ENCODE results near the gene TAB3. TPM values are rescaled to one million over a fixed set of nuclear protein-coding genes. Genes with fewer than 3 reads are reported as not detected.

The TAB3 gene
- total RNA-seq, 1 experiment from 2014 or later: 13.5 TPM

GRCh38 chrX:30938295-30938694 is 49.2 kb upstream of the TAB3 start:
- Histone ChIP-seq H3K56ac (ENCODE audit: insufficient read length, low read depth, low read length) (no peak overlapping the region), H3K23ac (ENCODE audit: insufficient read length, low read depth, low read length) (no peak overlapping the region), H2BK12ac (ENCODE audit: insufficient read length, low read depth, low read length) (no peak overlapping the region), H4K5ac (ENCODE audit: insufficient read length, low read depth, low read length) (no peak overlapping the region), H3K27me3 (ENCODE audit: insufficient read depth, low read length) (no peaks in the 10 kb centered on the region), H3K4ac (ENCODE audit: low read depth, low read length) (no peak overlapping the region), H3T11ph (ENCODE audit: low read length) (no peak overlapping the region), H2AFZ (ENCODE audit: low read length) (no peak overlapping the region), H4K8ac (replicated peaks; ENCODE audit: insufficient read length, low read depth, low read length) (no peak overlapping the region), H3K18ac (ENCODE audit: insufficient read length, low read depth, low read length) (no peak overlapping the region), H4K20me1 (ENCODE audit: control insufficient read depth, insufficient read depth, insufficient read length) (no peaks in the 10 kb centered on the region), H3K9me3 (ENCODE audit: control insufficient read depth, low read depth, low read length) (no peaks in the 10 kb centered on the region), H3K14ac (ENCODE audit: insufficient read depth, low read length) (no peak overlapping the region), H3K4me2 (ENCODE audit: insufficient read depth, insufficient read length, low read length) (no peak overlapping the region), H2BK5ac (ENCODE audit: insufficient read length, low read length) (no peak overlapping the region), H3K4me1 (ENCODE audit: insufficient read depth, low read length) (no peaks in the 10 kb centered on the region), H3K27ac (ENCODE audit: insufficient read length, low read depth, low read length) (no peak overlapping the region), H2BK20ac (ENCODE audit: low read depth, low read length, poor library complexity, severe bottlenecking) (no peak overlapping the region), H2BK15ac (ENCODE audit: low read depth, low read length) (no peak overlapping the region), H2BK120ac (ENCODE audit: low read depth, low read length, poor library complexity, severe bottlenecking) (no peak overlapping the region), H3K9ac (ENCODE audit: extremely low read depth, insufficient read length, low read length) (no peak overlapping the region), H3K79me1 (ENCODE audit: insufficient read depth, low read depth, low read length, poor library complexity, severe bottlenecking) (no peaks in the 10 kb centered on the region), H3K23me2 (ENCODE audit: insufficient read length, low read depth, low read length, poor library complexity, severe bottlenecking) (no peaks in the 10 kb centered on the region), H4K91ac (ENCODE audit: insufficient read length, low read depth, low read length) (no peak overlapping the region), H2AK5ac (ENCODE audit: insufficient read length, low read length) (no peak overlapping the region), H3K79me2 (ENCODE audit: insufficient read depth, low read length) (no peaks in the 10 kb centered on the region)
- Mint-ChIP-seq H3K9me3 (peaks cover 66 to 68% of the 10 kb centered on the region in 2 experiments), H3K4me1 (no peaks in the 10 kb centered on the region), H3K4me3 (no peak overlapping the region), H3K27me3 (ENCODE audit: low read depth) (no peaks in the 10 kb centered on the region), H3K36me3 (ENCODE audit: insufficient read depth in 1 of 3, low read depth in 3 of 3) (peaks cover 0 to 2% (median 0%) of the 10 kb centered on the region in 3 experiments; a peak in 3 of 7 replicates), H3K27ac (no peak overlapping the region)
- no CpG with 5 or more reads among the region's 5 CpGs for WGBS (ENCODE audit: extremely low coverage, insufficient read length, low lambda C conversion rate)
- DNase-seq: no peak
- TF ChIP-seq, protein P1, sequence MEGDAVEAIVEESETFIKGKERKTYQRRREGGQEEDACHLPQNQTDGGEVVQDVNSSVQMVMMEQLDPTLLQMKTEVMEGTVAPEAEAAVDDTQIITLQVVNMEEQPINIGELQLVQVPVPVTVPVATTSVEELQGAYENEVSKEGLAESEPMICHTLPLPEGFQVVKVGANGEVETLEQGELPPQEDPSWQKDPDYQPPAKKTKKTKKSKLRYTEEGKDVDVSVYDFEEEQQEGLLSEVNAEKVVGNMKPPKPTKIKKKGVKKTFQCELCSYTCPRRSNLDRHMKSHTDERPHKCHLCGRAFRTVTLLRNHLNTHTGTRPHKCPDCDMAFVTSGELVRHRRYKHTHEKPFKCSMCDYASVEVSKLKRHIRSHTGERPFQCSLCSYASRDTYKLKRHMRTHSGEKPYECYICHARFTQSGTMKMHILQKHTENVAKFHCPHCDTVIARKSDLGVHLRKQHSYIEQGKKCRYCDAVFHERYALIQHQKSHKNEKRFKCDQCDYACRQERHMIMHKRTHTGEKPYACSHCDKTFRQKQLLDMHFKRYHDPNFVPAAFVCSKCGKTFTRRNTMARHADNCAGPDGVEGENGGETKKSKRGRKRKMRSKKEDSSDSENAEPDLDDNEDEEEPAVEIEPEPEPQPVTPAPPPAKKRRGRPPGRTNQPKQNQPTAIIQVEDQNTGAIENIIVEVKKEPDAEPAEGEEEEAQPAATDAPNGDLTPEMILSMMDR (conservative IDR thresholded peaks at IDR 0.05): no peak

Data from H9 (cell line).